Right lobe of liver (tissue), 6 donors: ENCODE results near the gene LIPI. TPM values are rescaled to one million over a fixed set of nuclear protein-coding genes. Genes with fewer than 3 reads are reported as not detected.
"Not testable (repeated sequence)": the region's sequence is repeated elsewhere in the genome, so short reads cannot be mapped to it uniquely, and the experiment has no call there.

Experiments used
- ATAC-seq, 4 donors: fragments of 200-7000 bp; cut with Tn5 transposase; one replicate each; pipeline ENCODE4 v1.9.1; 2020; ENCODE audit warnings: mild to moderate bottlenecking in 4 of 4, moderate library complexity in 4 of 4
- DNase-seq, 3 donors: peaks; one replicate each; pipeline ENCODE4 v3.0.0-alpha.2; 2020
- H3K27ac ChIP-seq, 3 donors: fragments of 200-600 bp; one replicate each; pipeline ENCODE4 v1.8.0; 2022
- H3K27me3 ChIP-seq, 2 donors: fragments of 200-600 bp; one replicate each; pipeline ENCODE4 v1.8.0; 2022
- H3K36me3 ChIP-seq, 4 donors: fragments of 200-600 bp; sonication (generic) in 1 of 4; one replicate each; pipeline versions ENCODE4 v1.5.1 to v1.8.0; 2017 to 2022; ENCODE audit warnings: control low read depth in 1 of 4
- H3K4me1 ChIP-seq, 4 donors: fragments of 200-600 bp; sonication (generic) in 1 of 4; one replicate each; pipeline versions ENCODE4 v1.5.1 to v1.8.0; 2017 to 2022; ENCODE audit warnings: control low read depth in 1 of 4
- H3K4me3 ChIP-seq, 3 donors: fragments of 200-600 bp; one replicate each; pipeline ENCODE4 v1.8.0; 2022
- H3K9me3 ChIP-seq, 4 donors: fragments of 200-600 bp; sonication (generic) in 1 of 4; one replicate each; pipeline versions ENCODE4 v1.5.1 to v1.8.0; 2017 to 2022; ENCODE audit warnings: control low read depth in 1 of 4
- POLR2A ChIP-seq: fragments of 450-650 bp; IDR thresholded peaks from one replicate; pipeline ENCODE4 v1.6.1; 2017; ENCODE audit warnings: antibody characterized with exemption, mild to moderate bottlenecking
- whole genome bisulfite sequencing: methylation state at CpG from one replicate; pipeline ENCODE4 v1.1.6; 2018; ENCODE audit warnings: low coverage, low lambda C conversion rate; ENCODE audit not compliant: insufficient coverage; ENCODE audit errors: missing lambda C conversion rate; 5-methylcytosine and 5-hydroxymethylcytosine counted together
- intact Hi-C, 2 donors: fragments of 100-400 bp; cut with DNase I; formaldehyde crosslinking; loops; one replicate each; pipeline versions ENCODE4 v1.11.2 to v1.14.1; 2022
- total RNA-seq, 6 experiments: library from RNA; depleted of rRNA in 2 of 6; stranded (reverse); fragments of >200 nt in 2 of 6; fragmentation: NEBNext Ultra II Directional in 3 of 6; extraction: Animal tissue kit (Norgen Biotek cat#: 25700) in 3 of 6; gene quantifications; one replicate each; pipeline versions ENCODE4 v1.1.0 to v1.2.4, GENCODE V29; 2016 to 2023
- TF ChIP-seq, protein P1 (sequence below), 4 donors: fragments of 200-600 bp in 3 of 4; fragments of 450-650 bp in 1 of 4; IDR thresholded peaks; one replicate each; pipeline versions ENCODE4 v1.5.1 to v1.8.0; 2016 to 2022; ENCODE audit warnings: antibody characterized with exemption in 4 of 4, mild to moderate bottlenecking in 2 of 4
- donor health status: DM: no; HTN: yes; CAD: no.
- donor health status: DM: no; HTN: no; CAD: no.
- donor health status: DM: no; HTN: no; CAD: no.
- donor health status: DM: no; HTN: yes; CAD: no.
- donor health status: DM: no; HTN: yes; CAD: no.

Gene LIPI
- total RNA-seq, 6 experiments from 2014 or later: not detected

DNA sequence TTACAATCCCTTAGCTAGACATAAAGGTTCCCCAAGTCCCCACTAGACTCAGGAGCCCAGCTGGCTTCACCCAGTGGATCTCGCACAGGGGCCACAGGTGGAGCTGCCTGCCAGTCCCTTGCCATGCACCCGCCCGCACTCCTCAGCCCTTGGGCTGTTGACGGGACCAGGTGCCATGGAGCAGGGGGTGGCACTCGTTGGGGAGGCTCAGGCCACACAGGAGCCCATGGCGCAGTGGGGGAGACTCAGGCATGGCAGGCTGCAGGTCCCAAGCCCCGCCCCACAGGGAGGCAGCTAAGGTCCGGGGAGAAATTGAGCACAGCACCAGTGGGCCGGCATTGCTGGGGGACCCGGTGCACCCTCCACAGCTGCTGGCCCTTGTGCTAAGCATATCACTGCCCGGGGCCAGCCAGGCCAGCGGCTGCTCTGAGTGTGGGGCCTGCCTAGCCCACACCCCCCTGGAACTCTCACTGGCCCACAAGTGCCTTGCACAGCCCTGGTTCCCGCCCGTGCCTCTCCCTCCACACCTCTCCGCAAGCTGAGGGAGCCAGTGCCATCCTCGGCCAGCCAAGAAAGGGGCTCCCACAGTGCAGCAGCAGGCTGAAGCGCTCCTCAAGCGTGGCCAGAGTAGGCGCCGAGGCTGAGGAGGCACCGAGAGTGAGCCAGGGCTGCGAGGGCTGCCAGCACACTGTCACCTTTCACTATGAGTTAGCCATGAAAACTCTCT lies 117.8 kb downstream of the LIPI start:
- Histone ChIP-seq H3K4me1 (no peaks in the 10 kb centered on the region), H3K27ac (no peak overlapping the region), H3K36me3 (no peaks in the 10 kb centered on the region), H3K4me3 (no peak overlapping the region), H3K9me3 (no peaks in the 10 kb centered on the region), H3K27me3 (no peaks in the 10 kb centered on the region)
- intact Hi-C loops: no loop called here
- ATAC-seq (no peak), DNase-seq (no peak)
- 76% methylated on average over 3 of the region's 22 CpGs for WGBS
- TF ChIP-seq POLR2A: no peak
- TF ChIP-seq, protein P1, sequence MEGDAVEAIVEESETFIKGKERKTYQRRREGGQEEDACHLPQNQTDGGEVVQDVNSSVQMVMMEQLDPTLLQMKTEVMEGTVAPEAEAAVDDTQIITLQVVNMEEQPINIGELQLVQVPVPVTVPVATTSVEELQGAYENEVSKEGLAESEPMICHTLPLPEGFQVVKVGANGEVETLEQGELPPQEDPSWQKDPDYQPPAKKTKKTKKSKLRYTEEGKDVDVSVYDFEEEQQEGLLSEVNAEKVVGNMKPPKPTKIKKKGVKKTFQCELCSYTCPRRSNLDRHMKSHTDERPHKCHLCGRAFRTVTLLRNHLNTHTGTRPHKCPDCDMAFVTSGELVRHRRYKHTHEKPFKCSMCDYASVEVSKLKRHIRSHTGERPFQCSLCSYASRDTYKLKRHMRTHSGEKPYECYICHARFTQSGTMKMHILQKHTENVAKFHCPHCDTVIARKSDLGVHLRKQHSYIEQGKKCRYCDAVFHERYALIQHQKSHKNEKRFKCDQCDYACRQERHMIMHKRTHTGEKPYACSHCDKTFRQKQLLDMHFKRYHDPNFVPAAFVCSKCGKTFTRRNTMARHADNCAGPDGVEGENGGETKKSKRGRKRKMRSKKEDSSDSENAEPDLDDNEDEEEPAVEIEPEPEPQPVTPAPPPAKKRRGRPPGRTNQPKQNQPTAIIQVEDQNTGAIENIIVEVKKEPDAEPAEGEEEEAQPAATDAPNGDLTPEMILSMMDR (IDR thresholded peaks at IDR 0.05): no peak

GRCh38 chr21:14090184-14090583 lies 120.6 kb downstream of the LIPI start:
- H3K36me3 ChIP-seq, H3K4me1 ChIP-seq, H3K27me3 ChIP-seq, intact Hi-C loops, H3K4me3 ChIP-seq, ATAC-seq, H3K27ac ChIP-seq, H3K9me3 ChIP-seq, DNase-seq: not testable (repeated sequence)

DNA sequence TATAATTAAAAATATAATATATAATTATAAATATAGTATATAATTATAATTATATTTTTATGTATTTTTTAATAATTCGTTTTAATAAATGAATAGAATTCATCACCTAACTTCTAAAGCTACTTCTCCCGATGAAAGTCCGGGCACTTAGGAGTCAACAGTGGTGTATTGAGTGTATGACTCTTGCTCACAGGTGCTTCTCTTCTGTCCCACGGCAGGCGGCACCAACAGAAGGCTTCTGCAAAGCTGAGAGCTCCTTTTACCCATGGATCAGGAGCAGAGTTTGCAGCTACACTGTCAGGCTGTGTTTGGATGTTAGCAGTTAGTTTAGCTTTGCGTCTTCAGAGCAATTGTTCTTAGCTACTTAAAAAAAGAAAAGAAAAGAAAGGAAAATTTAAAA lies 122.4 kb downstream of the LIPI start:
- TF ChIP-seq, protein P1 (IDR thresholded peaks at IDR 0.05): no peak
- no peak for TF ChIP-seq POLR2A
- Histone ChIP-seq H3K4me3 (no peak overlapping the region), H3K9me3 (no peaks in the 10 kb centered on the region), H3K4me1 (no peaks in the 10 kb centered on the region), H3K36me3 (no peaks in the 10 kb centered on the region), H3K27ac (no peak overlapping the region), H3K27me3 (no peaks in the 10 kb centered on the region)
- WGBS: 86% methylated on average over 6 of the region's 6 CpGs
- DNase-seq (no peak), ATAC-seq (no peak)
- intact Hi-C loops: no loop called here

DNA sequence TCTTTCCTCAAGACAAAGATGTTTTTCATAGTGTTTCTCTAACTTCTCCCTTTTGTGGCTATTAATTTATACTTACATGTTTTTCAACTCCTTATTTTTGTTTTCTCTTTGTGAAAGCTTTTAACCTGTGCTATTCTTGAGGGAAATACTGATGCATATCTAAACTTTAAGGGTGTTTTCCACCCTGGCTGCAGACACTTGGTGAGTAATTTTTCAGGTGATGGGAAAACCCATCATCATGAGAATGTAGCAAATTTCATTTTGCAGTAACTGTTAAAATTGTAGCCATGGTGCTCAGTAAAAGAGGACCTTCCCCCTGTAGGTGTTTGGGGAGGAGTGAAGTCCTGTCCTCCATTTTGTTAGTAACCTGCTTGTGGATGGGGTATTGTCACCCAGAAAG lies 124.2 kb downstream of the LIPI start:
- TF ChIP-seq, protein P1 (IDR thresholded peaks at IDR 0.05): no peak
- TF ChIP-seq POLR2A: no peak
- Histone ChIP-seq H3K36me3 (no peaks in the 10 kb centered on the region), H3K9me3 (no peaks in the 10 kb centered on the region)

DNA sequence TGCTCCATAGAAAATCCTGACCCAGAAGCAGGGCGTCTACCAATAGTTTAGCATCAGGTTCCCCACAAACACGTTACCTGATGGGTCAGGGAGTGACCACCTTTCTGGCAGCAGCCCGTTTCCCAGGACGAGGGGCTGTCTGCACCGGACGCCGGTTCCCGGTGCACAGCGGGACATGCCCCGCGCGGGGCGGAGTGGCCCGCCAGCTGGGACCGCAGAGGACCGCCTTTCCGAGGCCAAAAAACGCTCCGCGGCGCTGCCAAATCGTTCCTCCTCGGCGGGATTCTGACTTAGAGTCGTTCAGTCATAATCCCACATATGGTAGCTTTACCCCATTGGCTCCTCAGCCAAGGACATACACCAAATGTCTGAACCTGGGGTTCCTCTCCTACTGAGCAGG lies 126.1 kb downstream of the LIPI start:
- ATAC-seq (peak in 1 of 4 donors; percentile 14), DNase-seq (no peak)
- TF ChIP-seq, protein P1 (IDR thresholded peaks at IDR 0.05): no peak
- no peak for TF ChIP-seq POLR2A

More for the DNA sequence above, 124.2 kb downstream of the LIPI start:
- Histone ChIP-seq H3K27ac (no peak overlapping the region), H3K4me3 (no peak overlapping the region), H3K4me1 (no peaks in the 10 kb centered on the region), H3K27me3 (no peaks in the 10 kb centered on the region)
- ATAC-seq: no peak
- intact Hi-C loops: no loop called here
- DNase-seq: no peak

More for the DNA sequence above, 126.1 kb downstream of the LIPI start:
- Histone ChIP-seq H3K36me3 (no peaks in the 10 kb centered on the region), H3K9me3 (no peaks in the 10 kb centered on the region), H3K27me3 (no peaks in the 10 kb centered on the region), H3K4me1 (no peaks in the 10 kb centered on the region), H3K27ac (no peak overlapping the region), H3K4me3 (no peak overlapping the region)
- 95% methylated on average over 10 of the region's 25 CpGs for WGBS
- intact Hi-C loops: no loop called here
